ENCODE data around the gene KRT81. TPM values are rescaled to one million over a fixed set of nuclear protein-coding genes. Genes with fewer than 3 reads are reported as not detected.
"Not testable (repeated sequence)": the region's sequence is repeated elsewhere in the genome, so short reads cannot be mapped to it uniquely, and the experiment has no call there.

KRT81 gene
- polyA plus RNA-seq, 1 donor from 2014 or later, result not detected

GRCh38 chr12:52294803-52295202 is 3.5 kb upstream of the KRT81 start:
- no peaks in the 10 kb centered on the region for H3K4me1 Mint-ChIP-seq
- H3K27ac Mint-ChIP-seq, result no peak overlapping the region
- H3K27me3 Mint-ChIP-seq, result peaks cover 16% of the 10 kb centered on the region
- no peak overlapping the region for H3K4me3 Mint-ChIP-seq
- H3K36me3 Mint-ChIP-seq, result no peaks in the 10 kb centered on the region
- H3K9me3 Mint-ChIP-seq, result peaks cover 0 to 2% (median 0%) of the 10 kb centered on the region in 3 donors

GRCh38 chr12:52293926-52294325 is 2.6 kb upstream of the KRT81 start:
- Mint-ChIP-seq H3K36me3 (no peaks in the 10 kb centered on the region), H3K4me3 (no peak overlapping the region), H3K9me3 (peaks cover 0 to 1% (median 0%) of the 10 kb centered on the region in 3 donors)

GRCh38 chr12:52290483-52291134 is 725 bp downstream of the KRT81 start:
- H3K36me3 Mint-ChIP-seq, H3K4me1 Mint-ChIP-seq, H3K9me3 Mint-ChIP-seq, H3K27me3 Mint-ChIP-seq, H3K27ac Mint-ChIP-seq, H3K4me3 Mint-ChIP-seq: not testable (repeated sequence)

More at GRCh38 chr12:52293926-52294325, 2.6 kb upstream of the KRT81 start:
- H3K27me3 Mint-ChIP-seq, result peaks cover 13% of the 10 kb centered on the region
- H3K27ac Mint-ChIP-seq, result no peak overlapping the region
- H3K4me1 Mint-ChIP-seq, result no peaks in the 10 kb centered on the region

GRCh38 chr12:52287816-52288805 is 3.2 kb downstream of the KRT81 start:
- H3K27me3 Mint-ChIP-seq, result peaks cover 11% of the 10 kb centered on the region
- not testable (repeated sequence) for H3K27ac Mint-ChIP-seq, H3K36me3 Mint-ChIP-seq, H3K9me3 Mint-ChIP-seq, H3K4me1 Mint-ChIP-seq
- H3K4me3 Mint-ChIP-seq, result peak overlapping the region in 2 of 4 donors; percentile 17 to 76

- H3K9me3 Mint-ChIP-seq, H3K27ac Mint-ChIP-seq, H3K36me3 Mint-ChIP-seq, H3K4me1 Mint-ChIP-seq: not testable (repeated sequence)
- Mint-ChIP-seq H3K4me3 (peak overlapping the region in 1 of 4 donors; percentile 17), H3K27me3 (peaks cover 11% of the 10 kb centered on the region)
These were observed 4.2 kb downstream of the KRT81 start for GRCh38 chr12:52286857-52287785.

- Mint-ChIP-seq H3K27ac (no peak overlapping the region), H3K9me3 (no peaks in the 10 kb centered on the region), H3K27me3 (peaks cover 7% of the 10 kb centered on the region), H3K4me3 (no peak overlapping the region), H3K4me1 (no peaks in the 10 kb centered on the region), H3K36me3 (no peaks in the 10 kb centered on the region)
These were observed 5.3 kb downstream of the KRT81 start for GRCh38 chr12:52285851-52286530.

- Mint-ChIP-seq H3K9me3 (no peaks in the 10 kb centered on the region), H3K27me3 (peaks cover 9% of the 10 kb centered on the region), H3K27ac (no peak overlapping the region), H3K4me3 (no peak overlapping the region), H3K4me1 (no peaks in the 10 kb centered on the region), H3K36me3 (no peaks in the 10 kb centered on the region)
These were observed 6.1 kb downstream of the KRT81 start for GRCh38 chr12:52285172-52285745.

- H3K9me3 Mint-ChIP-seq, result no peaks in the 10 kb centered on the region
These were observed 6.7 kb downstream of the KRT81 start for GRCh38 chr12:52284562-52285171.

GRCh38 chr12:52280796-52281560 is 10.4 kb downstream of the KRT81 start:
- H3K4me1 Mint-ChIP-seq, result peaks cover 0 to 1% (median 0%) of the 10 kb centered on the region in 3 donors

More at GRCh38 chr12:52284562-52285171, 6.7 kb downstream of the KRT81 start:
- H3K27ac Mint-ChIP-seq, result no peak overlapping the region
- H3K36me3 Mint-ChIP-seq, result peaks cover under 1% of the 10 kb centered on the region
- no peak overlapping the region for H3K4me3 Mint-ChIP-seq
- peaks cover 15% of the 10 kb centered on the region for H3K27me3 Mint-ChIP-seq
- no peaks in the 10 kb centered on the region for H3K4me1 Mint-ChIP-seq

GRCh38 chr12:52280319-52280795 is 11.0 kb downstream of the KRT81 start:
- Mint-ChIP-seq H3K9me3 (no peaks in the 10 kb centered on the region), H3K4me1 (peaks cover 0 to 1% (median 0%) of the 10 kb centered on the region in 3 donors), H3K36me3 (peaks cover 2% of the 10 kb centered on the region), H3K4me3 (no peak overlapping the region), H3K27ac (no peak overlapping the region), H3K27me3 (peaks cover 21% of the 10 kb centered on the region)

More at GRCh38 chr12:52280796-52281560, 10.4 kb downstream of the KRT81 start:
- Mint-ChIP-seq H3K4me3 (peak overlapping the region in 1 of 4 donors; percentile 17), H3K27me3 (peaks cover 23% of the 10 kb centered on the region), H3K36me3 (peaks cover 2% of the 10 kb centered on the region), H3K9me3 (no peaks in the 10 kb centered on the region), H3K27ac (no peak overlapping the region)

- H3K27ac Mint-ChIP-seq, result no peak overlapping the region
- peaks cover 21% of the 10 kb centered on the region for H3K27me3 Mint-ChIP-seq
- H3K36me3 Mint-ChIP-seq, result peaks cover 2% of the 10 kb centered on the region
- H3K9me3 Mint-ChIP-seq, result no peaks in the 10 kb centered on the region
- no peak overlapping the region for H3K4me3 Mint-ChIP-seq
- peaks cover 0 to 1% (median 0%) of the 10 kb centered on the region in 3 donors for H3K4me1 Mint-ChIP-seq
These were observed 11.7 kb downstream of the KRT81 start for GRCh38 chr12:52279422-52280318.

All from IgD-negative memory B cell (primary cell).